NCI-H2227 (cell line): ENCODE results near the gene CEBPB.

Source experiments
- DNase-seq: peaks from one replicate; lab custom pipeline; 2025; ENCODE audit not compliant: unreplicated experiment; lab: John Stamatoyannopoulos, UW

Gene CEBPB

DNA sequence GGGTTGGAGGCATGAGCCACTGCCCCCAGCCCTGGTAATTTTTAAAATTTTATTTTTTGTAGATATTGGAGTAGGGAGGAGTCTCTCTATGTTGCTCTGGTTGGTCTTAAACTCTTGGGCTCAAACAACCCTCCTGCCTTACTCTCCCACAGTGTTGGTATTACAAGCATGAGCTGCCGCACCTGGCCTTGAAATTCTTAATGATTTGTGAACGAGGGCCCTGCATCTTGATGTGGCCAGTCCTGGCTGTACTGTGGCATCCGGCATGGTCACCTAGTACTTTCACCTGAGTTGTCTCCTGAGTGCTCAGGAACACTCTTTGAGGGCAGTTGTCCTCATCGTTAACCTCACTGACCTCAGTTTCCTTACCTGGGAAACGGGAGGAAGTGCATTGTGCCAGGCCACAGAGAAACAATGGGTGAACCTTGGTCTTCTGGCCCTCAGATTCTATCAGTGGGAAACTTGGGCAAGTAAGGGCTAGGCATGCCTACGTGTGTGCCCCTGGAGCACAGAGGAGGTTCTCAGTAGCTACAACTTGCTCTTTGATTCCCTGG, 19.5 kb downstream of the CEBPB start:
- DNase-seq: no peak

DNA sequence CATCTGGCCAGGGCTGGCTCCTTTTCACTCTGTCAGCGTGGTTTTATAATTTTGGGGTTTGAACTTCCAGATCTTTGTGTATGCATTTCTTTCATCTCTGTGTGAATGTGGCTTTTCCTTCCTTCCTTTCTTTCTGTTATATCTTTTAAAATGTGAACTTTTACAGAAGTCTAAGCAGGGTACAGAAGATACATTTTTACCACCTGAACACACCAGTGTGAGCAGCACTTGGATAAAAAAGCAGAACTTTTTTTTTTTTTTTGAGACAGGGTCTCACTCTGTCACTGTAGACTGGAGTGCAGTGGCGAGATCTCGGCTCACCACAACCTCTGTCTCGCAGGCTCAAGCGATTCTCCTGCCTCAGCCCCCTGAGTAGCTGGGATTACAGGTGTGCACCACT, 20.5 kb downstream of the CEBPB start:
- DNase-seq: no peak

DNA sequence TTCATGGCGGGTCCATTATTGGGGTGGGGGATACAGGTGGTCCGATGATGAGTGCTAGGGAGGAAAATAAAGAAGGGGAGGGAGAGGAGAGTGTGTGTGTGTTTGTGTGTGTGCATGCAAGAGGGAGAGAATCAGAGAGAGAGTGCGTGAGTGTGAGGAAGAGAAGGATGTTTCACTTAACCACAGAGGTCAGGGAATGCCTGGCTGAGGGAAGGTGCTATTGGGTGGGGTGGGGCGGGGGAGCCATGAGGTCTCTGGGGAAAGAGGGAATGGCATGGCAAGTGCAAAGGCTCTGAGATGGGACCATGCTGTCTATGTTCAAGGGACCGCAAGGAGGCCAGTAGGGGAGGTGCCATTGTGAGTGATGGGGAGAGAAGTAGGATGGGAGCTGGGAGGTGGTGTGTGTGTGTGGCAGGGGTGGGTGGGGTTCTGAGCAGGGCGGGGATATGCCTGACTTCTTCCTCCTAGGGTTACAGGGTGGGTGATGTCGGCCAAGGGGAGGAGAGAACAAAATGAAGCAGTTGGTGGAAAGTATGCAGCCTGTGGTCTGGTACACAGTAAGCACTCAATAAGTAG, 23.0 kb downstream of the CEBPB start:
- DNase-seq: no peak

DNA sequence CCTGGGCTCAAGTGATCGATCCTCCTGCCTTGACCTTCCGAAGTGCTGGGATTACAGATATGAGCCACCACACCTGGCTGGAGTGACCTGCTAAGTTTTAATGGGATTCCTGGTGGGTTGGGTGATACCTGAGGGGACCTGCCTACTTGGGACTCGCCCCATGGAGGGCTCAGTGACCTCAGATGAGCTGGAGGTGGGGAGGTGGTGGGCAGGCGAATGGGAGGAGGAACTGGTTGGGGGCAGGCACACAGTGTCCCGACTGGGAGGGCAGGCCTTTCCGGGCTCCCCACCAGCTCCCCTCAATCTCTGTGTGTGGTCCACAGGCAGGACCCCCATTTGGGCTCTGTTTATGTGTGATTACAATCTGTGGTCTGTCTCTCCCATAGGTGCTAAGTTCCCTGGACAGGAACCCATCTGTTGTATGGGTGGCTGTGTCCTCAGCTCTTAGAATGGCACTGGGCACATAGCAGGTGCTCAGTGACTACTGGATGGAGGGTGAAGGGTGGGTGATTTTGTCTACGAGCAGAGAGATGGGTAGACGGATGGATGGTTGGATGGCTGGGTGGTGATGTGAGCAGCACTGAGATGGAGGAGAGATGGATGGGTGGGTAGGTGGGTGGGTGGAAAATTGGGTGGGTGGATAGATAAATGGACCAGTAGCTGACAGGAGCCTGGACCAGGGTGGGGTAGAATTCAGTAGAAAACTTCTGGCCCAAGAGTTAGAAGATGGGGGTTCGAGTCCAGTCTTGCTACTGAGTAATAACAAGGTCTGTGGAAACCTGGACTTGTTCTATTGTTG, 23.8 kb downstream of the CEBPB start:
- DNase-seq: no peak

DNA sequence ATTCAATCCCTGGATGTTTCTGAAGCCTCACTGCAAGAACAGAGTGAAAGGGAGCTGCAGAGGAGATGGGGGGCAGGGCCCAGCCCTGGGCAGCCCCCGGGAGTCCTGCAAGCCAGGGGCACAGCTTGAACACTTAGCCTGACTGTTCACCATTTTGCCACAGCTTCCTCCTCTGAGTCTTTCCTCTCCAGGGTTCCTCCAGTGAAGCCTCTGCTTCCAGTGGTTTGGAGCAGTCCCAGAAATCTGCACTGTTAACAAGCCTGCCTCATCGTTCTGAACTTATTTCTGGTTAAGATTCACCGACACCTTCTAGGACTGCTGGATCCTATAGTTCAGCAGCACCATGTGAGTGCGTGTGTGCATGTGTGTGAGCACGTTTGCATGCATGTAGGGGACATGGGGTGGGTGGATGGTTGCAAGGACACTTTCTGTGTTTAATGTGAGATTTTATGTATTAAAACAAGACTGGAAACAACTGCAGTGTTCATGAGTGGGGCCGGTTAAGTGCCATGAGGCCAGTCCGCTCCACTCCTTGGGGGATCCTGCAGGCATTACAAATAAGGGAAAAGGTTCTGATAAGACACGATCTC, 24.6 kb downstream of the CEBPB start:
- no peak for DNase-seq

DNA sequence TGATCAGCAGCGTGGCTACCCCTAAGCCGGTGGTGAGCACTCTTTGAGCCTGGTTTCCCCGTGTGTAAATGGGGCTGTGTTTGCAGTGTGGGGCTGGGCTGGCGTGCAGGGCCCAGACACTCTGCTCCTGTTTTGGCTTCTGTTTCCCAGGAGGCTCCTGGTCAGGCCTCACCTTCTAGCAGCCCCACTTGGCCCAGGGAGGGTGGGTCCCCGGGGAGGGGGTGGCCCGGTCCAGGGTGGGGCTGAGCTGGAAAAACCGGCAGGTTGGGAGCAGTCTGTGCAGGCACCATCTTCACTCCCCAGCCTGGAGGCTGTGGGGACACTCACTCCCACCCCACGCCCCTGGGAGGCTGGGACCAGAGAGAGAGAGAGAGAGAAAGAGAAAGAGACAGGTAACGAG, 25.3 kb downstream of the CEBPB start:
- DNase-seq: no peak

DNA sequence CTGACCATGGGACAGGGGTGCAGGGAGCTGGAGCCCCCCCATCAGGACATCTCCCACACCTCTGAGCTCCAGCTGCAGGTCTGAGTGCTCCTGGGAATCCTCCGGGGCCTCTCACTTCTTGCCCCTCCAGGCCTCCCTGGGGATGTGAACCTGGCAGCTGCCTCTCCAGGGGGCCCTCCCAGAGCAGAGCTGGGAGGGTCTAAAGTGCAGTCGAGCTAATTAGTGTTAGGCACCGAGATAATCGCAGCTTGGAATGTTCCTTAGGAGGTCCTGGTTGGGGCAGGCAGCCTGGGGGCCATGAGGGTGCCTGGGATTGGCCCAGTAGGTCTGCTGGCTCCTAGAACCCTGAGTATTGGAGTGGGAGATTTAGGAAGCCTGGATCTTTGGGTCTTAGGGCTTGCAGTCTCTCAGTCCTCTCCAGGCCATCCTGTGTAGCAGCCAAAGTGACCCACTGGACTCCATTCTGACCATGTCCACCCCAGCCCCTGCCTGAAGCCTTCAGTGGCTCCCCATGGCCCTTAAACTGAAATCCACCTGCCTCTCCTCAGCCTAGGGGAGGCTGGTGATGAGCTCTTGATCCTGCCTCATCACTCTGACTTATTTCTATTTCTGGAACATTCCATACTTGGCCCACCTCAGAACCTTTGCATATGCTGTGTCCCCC, 26.0 kb downstream of the CEBPB start:
- DNase-seq: no peak

DNA sequence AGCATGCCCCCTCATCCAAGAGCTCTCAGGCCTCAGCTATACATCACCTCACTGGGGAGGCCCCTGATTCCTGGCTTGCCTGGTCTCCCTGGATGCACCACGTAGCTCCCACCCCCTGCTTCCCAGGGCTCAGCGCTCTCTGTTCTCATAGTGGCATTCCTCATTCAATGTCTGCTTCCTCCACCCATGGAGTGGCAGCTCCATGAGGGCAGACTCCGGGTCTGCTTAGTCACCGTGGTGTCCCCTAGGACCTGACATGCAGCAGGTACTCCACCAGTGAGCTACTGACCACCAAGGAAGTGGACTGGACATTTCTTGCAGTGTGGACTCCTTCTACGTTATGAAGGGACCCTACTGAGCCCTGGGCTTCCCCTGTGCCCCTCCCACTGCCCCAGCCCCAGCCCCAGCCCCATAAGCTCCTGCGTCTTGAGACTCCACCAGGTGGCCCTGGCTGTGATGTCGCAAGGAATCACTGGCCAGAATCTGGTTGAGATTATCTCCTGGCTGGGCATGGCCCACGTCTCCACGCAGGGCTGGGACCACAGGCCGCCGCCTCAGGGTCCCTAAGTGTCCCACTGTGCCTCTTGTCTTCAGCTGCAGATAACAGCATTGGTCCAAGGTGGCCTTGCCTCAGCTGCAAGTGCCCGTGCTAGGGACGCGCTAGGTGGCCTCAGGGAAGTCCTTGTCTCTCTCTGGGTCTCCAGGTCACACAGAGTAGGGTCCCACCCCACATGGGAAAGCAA, 26.7 kb downstream of the CEBPB start:
- DNase-seq: no peak

DNA sequence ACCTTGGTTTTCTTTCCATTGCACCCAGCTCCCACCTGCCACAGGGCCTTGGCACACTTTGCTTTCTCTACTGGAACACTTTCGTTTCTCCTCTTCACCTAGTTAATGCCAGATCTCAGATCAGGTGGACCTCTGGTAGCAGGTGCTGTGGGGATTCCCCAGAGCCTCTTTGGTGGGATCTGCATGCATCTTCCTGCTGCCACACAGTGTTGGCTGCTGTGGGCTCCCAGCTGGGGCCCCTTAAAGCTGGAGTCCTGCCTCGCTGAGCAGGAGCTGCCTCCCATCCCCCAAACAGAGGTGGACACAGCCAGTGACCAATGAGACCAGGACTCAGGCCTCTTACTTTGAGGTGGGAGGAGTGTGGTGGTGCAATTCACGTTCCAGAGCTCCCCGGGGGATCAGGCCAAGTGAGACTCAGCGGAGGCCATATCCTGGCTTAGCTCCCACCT, 28.4 kb downstream of the CEBPB start:
- DNase-seq: no peak

DNA sequence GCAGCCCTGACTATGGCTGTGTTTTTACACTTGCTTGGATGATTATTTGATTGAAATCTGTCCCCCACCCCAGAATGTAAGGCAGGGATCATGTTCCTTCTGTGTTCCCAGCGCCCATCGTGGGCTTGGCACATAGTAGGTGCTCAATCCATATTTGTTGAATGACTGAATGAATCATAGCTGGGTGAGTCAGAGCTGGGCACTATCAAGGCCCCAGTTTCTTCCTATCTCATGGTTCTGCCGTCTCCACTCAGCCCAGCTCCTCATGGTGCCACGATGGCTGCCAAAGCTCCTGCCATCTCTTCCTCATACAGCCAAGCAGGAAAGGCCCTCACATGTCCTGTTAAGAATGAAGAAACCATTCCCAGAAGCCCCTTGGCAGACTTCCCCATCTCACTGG, 29.0 kb downstream of the CEBPB start:
- DNase-seq: no peak

DNA sequence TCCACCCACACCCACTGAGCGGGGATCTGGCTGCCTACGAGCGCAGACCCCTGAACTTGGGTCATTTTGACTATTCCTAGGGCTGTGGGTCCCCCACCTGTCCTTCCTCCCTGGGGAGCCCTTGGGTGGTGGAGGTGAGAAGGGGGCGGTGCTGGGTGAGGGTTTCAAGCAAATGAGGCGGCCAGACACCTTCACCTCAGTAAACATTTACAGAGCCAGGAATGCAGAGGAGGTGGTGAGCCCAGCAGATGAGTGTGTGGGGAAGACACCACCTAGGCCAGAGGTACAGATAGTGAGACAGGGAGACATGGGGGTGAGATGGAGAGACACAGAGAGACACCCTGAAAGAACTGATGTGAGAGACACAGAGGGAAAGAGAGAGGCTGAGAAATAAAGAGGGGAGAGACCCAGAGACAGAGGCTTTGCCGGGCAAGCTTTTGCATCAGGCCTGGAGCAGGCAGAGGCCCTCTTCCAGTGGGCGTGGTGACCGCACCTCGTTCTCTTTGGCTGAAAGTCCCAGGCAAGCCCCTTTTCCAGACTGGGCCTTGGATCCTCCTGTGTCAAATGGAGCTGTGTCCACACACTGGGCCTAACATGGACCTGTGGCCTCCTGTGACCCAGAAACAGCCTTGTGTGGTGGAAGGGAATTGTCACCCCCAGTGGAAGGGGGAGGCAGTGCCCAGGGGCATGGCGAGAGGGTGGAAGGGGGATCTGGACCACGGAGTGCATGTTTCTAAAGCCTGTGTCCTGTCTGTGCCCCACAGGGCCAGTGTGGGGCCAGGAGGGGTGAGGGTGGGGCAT, 29.7 kb downstream of the CEBPB start:
- DNase-seq: no peak

DNA sequence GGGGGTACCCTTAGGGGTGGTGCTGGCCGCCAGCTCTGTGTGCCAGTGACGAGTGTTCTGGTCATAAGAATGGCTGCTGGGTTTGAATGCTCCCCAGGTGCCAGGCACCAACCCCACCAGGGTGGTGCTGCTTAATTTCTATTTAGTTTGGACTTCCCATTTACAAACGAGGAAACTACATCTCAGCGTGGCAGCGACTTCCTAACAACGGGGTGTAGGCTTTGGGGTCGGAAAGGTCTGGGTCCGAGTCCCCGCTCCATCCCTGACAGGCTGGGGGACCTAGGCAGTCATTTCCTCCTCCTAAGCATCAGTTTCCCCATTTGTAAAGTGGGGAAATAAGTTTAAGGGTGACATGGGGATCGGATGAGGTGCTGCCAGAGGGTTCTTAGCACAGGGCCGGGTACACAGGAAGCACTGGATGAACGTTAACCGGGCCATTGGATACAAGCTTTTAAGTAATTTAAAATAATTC, 30.3 kb downstream of the CEBPB start:
- no peak for DNase-seq

DNA sequence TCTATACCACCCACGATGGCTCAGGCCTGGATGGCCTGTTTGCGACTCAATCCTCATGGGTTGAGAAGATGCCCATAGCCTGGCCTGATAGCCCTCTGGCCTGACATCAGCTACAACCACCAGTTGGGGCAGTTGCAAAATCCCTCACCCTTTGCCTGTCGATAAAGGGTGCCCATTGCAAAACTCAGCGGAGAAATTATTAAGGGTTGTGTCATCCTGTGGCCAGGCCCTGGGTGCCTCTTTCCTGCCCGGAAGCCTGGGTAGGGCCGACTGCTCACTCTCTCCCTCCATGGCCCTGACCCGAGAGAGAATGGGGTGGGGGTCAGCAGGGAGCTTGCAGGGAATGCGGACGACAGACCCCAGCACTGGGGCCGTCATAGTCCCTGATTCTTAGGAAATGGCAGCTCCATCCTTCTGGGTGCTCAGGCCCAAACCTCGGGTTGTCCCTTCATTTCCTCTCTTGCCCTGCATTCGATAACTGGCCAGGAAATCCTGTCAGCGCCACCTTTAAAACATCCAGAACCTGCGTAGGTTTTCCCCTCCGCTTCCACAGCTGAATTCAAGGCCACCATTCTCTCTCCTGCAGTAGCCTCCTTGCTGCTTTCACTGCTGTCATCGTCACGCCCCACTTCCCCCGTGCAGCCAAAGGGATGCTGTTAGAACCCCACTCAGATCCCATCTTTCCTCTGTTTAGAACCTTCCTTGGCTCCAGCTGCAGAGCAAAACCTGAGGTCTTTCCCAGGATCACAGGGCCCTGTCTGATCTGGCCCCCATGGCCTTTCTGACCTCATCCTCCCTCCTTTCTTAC, 31.1 kb downstream of the CEBPB start:
- DNase-seq: no peak

DNA sequence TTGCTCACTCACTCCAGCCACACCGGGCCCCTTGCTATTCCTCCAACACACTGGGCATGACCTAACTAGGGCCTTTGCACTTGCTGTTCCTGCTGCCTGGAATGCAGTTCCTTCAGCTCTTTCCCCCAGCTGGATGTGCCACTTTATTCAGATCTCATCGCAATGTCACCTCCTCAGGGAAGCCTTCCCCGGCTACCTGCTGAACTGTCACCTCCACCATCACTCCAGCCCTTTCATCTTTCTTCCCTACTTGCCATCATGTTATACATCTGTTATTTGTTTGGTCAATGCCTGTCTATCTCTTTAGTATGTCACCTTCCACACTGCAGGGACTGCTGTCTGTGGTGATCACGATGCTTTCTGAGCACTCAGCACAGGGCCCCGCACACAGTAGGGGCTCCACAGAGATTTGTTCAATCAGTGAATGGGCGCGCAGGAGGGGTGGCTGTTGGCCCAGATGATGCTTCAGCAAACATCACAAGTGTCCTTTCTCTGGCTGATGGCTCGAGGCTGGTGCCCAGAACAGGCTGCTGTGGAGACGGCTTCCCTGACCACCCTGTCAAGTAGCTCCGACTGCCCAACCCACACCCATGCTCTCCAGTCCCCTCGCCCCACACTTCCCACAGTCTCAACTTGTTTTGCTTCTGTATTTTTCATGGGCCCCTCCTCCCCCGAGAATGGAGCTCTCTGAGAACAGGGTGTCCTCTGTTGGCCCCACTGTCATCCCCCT, 31.8 kb downstream of the CEBPB start:
- no peak for DNase-seq

DNA sequence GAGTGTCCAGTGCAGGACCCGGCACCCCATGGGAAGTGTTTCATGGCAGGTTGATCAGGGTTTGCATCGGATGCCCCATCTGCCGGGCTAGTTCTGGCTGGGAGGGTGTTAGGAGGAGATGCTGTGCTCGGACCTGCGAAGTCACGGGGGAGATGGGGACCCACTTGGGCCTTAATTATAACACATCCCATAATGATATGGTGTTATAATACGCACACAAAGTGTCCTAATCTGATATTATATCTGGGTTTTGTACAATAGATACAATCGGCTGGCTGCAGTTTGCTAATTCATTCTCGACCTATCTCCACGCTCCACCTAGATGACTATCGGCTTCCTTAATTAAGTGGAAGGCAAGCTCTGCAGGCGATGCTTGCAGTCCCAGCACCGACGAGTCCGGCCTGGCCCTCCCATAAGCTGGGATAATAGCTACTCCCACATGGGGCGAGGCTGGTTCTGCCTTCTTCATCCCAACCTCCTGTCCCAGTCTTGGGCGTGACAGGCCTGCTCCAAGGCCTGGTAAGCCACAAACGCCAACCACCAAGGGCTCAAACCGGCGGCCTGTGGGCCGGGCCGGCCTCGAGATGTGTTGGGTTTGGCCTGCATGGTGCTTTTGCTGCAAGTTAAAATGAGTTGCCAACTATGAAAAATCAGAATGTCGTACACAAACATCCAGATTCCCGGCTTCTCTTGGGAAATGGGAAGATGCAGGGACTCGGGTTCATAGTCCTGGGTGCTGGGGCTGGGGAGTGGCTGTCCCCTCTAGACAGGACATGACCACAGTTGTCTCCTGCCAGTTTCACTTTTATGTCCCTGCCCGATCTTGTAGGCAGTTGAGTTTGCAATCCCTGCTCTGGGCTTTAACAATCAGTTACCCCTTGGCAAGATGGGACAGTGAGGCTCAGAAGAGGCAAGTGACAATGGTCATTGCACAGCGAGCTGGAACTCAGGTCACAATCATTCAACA, 32.7 kb downstream of the CEBPB start:
- DNase-seq: no peak

DNA sequence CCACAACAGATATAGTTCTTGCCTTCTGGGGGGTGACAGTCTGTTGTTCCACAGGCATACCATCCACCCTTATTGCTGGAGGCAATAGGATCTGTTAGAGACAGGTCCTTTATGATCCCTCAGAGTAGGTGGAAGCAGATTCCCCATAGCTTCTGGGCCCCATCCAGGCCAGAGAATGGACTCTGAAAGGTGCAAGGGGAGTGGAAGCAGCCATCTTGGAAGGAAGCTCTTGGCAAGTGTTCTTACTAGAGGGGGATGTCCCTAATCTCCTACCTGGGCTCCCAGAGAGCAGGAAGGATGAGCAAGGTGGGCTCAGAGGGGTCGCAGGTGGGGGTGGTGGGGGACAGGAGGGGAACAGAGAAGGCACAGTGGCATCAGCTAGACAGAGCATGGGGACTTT, 33.4 kb downstream of the CEBPB start:
- DNase-seq: no peak

DNA sequence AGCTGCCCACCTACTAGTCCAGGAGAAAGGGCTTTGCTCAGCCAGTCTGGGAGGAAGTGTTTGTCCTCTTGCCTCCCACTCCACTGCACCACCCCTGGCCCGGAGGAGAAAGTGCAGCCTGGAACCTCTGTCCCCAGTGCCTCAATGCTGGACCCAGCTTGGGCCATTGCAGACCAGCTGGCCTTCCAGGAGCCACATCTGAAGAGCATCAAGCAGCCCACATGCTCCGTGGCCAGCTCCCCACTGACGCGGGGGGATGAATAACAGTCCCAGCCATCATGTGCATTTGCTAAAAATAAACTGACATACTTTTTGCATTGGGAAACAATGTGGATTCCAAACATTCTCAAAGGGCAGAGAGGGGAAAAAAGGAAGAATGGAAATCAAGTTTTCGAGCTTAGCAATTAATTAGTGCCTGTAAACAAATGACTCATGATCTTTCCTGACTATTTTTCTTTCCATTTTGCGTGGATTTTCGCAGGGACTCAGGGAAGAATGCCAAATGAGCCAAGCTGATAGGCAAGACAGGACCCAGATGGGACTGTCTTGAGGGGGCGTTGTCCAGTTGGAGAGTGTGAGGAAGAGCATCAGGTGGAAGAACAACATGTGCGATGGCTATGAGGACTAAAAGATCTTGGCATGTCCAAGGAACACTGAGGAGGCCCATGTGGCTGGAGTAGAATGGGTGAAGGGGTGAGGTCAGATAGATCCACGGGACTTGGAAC, 34.1 kb downstream of the CEBPB start:
- DNase-seq: no peak
